OCI-LY7 (cell line): Measurements from ENCODE around the gene BAAT. TPM values are rescaled to one million over a fixed set of nuclear protein-coding genes. Genes with fewer than 3 reads are reported as not detected.
"Not testable (repeated sequence)": the region's sequence is repeated elsewhere in the genome, so short reads cannot be mapped to it uniquely, and the experiment has no call there.

Source experiments
- BruUV-seq: library from RNA; stranded (reverse); fragments of 400-500 nt; replicated peaks from 2 replicates; lab custom pipeline; 2021; lab: Mats Ljungman, UMichigan
- CTCF ChIA-PET: fragments of 300-600 bp; sonication (Branson Sonifier 250); formaldehyde crosslinking; loops from one replicate; lab custom pipeline; 2022; ENCODE audit warnings: antibody characterized with exemption; ENCODE audit not compliant: unreplicated experiment; lab: Charles Lee
- POLR2A ChIA-PET: fragments of 300-600 bp; sonication (Branson Sonifier 250); formaldehyde crosslinking; loops from one replicate; lab custom pipeline; 2022; ENCODE audit warnings: antibody characterized with exemption; lab: Charles Lee
- DNase-seq: peaks from one replicate; pipeline ENCODE4 v3.0.0-alpha.2; 2015; ENCODE audit warnings: low spot score
- H2AFZ ChIP-seq: fragments of 200-600 bp; sonication (generic), shearing (Covaris generic); 2 replicates; pipeline ENCODE4 v1.6.1; 2014; ENCODE audit warnings: mild to moderate bottlenecking, antibody characterized with exemption, low read length, moderate library complexity
- H3K27ac ChIP-seq: fragments of 200-600 bp; sonication (generic); 2 replicates; pipeline ENCODE4 v1.5.1; 2014; ENCODE audit warnings: mixed run types, low read depth, mild to moderate bottlenecking, moderate library complexity, low read length, inconsistent platforms; ENCODE audit not compliant: poor library complexity, severe bottlenecking
- H3K36me3 ChIP-seq: fragments of 200-600 bp; sonication (generic); 2 replicates; pipeline ENCODE4 v1.6.1; 2014; ENCODE audit warnings: mild to moderate bottlenecking, antibody characterized with exemption, low read length, moderate library complexity, mixed read lengths; ENCODE audit not compliant: insufficient read depth
- H3K4me1 ChIP-seq: fragments of 200-600 bp; sonication (generic); 2 replicates; pipeline ENCODE4 v1.5.1; 2014; ENCODE audit warnings: mild to moderate bottlenecking, low read length; ENCODE audit not compliant: insufficient read depth, poor library complexity, severe bottlenecking
- H3K4me2 ChIP-seq: fragments of 200-600 bp; sonication (generic); 2 replicates; pipeline ENCODE4 v1.6.1; 2014; ENCODE audit warnings: mild to moderate bottlenecking, low read length
- H3K4me3 ChIP-seq: fragments of 200-600 bp; sonication (generic); 2 replicates; pipeline ENCODE4 v1.5.1; 2014; ENCODE audit warnings: mild to moderate bottlenecking, low read depth, low read length; ENCODE audit not compliant: poor library complexity, severe bottlenecking
- H3K79me2 ChIP-seq: fragments of 200-600 bp; sonication (generic); 2 replicates; pipeline ENCODE4 v1.6.1; 2016; ENCODE audit warnings: low read depth, mild to moderate bottlenecking, low read length, moderate library complexity, mixed read lengths; ENCODE audit not compliant: insufficient read depth
- H3K9me2 ChIP-seq: fragments of 200-600 bp; sonication (generic); 2 replicates; pipeline ENCODE4 v1.6.1; 2016; ENCODE audit warnings: mild to moderate bottlenecking, low read length, mixed read lengths; ENCODE audit not compliant: insufficient read depth
- H3K9me3 ChIP-seq: fragments of 200-600 bp; sonication (generic); 2 replicates; pipeline ENCODE4 v1.6.1; 2014; ENCODE audit warnings: mild to moderate bottlenecking, mixed run types, low read length, mixed read lengths
- H4K20me1 ChIP-seq: fragments of 200-600 bp; sonication (generic); 2 replicates; pipeline ENCODE4 v1.6.1; 2014; ENCODE audit warnings: mild to moderate bottlenecking, antibody characterized with exemption, low read length, moderate library complexity, mixed read lengths; ENCODE audit not compliant: insufficient read depth
- CTCF ChIP-seq: fragments of 200-600 bp; sonication (generic); conservative IDR thresholded peaks from 2 replicates; pipeline ENCODE4 v1.5.1; 2014; ENCODE audit warnings: mild to moderate bottlenecking, antibody characterized with exemption, low read length, moderate library complexity, mixed read lengths
- EZH2phosphoT487 ChIP-seq: fragments of 200-600 bp; sonication (generic); IDR thresholded peaks from 2 replicates; pipeline ENCODE4 v1.6.1; 2018; ENCODE audit warnings: low read depth, borderline replicate concordance, mild to moderate bottlenecking, mixed run types, antibody characterized with exemption, low read length, moderate library complexity, mixed read lengths
- intact Hi-C: fragments of 100-400 bp; cut with micrococcal nuclease; formaldehyde crosslinking; loops from one replicate; pipeline ENCODE4 v1.10.0; 2022; ENCODE audit not compliant: unreplicated experiment
- total RNA-seq, 2 experiments: library from RNA; depleted of rRNA in 1 of 2; stranded (reverse); fragments of >200 nt in 1 of 2; shearing (Covaris generic) in 1 of 2; gene quantifications; 2 replicates each; pipeline ENCODE4 v1.2.3, GENCODE V29; 2014 to 2022

The BAAT gene
- total RNA-seq, 2 experiments from 2014 or later = 0.13 TPM; not detected in 1

GRCh38 chr9:101332362-101332761 lies 52.4 kb downstream of the BAAT start:
- no peaks in the 10 kb centered on the region for H3K9me3 ChIP-seq
- ChIA-PET POLR2A (no interaction called here), CTCF (no interaction called here)
- DNase-seq = no peak
- no peak overlapping the region for H3K27ac ChIP-seq
- no peak overlapping the region for H2AFZ ChIP-seq
- no peaks in the 10 kb centered on the region for H3K9me2 ChIP-seq
- no peak overlapping the region for H3K4me3 ChIP-seq
- BruUV-seq = no TSS peak
- TF ChIP-seq CTCF (no peak), EZH2phosphoT487 (no peak)
- H3K79me2 ChIP-seq = no peaks in the 10 kb centered on the region
- H3K36me3 ChIP-seq = no peaks in the 10 kb centered on the region
- H3K4me2 ChIP-seq = no peak overlapping the region
- no peaks in the 10 kb centered on the region for H4K20me1 ChIP-seq
- intact Hi-C loops = no loop called here
- no peaks in the 10 kb centered on the region for H3K4me1 ChIP-seq

DNA sequence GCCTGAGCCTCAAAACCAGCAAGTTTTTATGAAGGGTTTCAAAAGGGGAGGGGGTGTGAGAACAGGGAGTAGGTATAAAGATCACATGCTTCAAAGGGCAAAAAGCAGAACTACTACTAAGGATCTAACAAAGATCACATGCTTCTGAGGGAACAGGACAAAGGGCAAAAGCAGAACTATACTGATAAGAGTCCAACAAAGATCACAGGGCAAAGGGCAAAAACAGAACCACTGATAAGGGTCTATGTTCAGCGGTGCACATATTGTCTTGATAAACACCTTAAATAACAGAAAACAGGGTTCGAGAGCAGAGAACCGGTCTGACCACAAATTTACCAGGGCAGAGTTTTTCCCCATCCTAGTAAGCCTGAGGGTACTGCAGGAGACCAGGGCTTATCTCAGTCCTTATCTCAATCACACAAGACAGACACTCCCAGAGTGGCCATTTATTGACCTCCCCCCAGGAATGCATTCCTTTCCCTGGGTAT lies 57.3 kb downstream of the BAAT start:
- H3K9me3 ChIP-seq, POLR2A ChIA-PET, BruUV-seq, H3K79me2 ChIP-seq, H3K4me2 ChIP-seq, H3K4me3 ChIP-seq, DNase-seq, H3K4me1 ChIP-seq, intact Hi-C loops, CTCF ChIA-PET, H4K20me1 ChIP-seq, H3K27ac ChIP-seq, H2AFZ ChIP-seq, H3K36me3 ChIP-seq, H3K9me2 ChIP-seq: not testable (repeated sequence)

DNA sequence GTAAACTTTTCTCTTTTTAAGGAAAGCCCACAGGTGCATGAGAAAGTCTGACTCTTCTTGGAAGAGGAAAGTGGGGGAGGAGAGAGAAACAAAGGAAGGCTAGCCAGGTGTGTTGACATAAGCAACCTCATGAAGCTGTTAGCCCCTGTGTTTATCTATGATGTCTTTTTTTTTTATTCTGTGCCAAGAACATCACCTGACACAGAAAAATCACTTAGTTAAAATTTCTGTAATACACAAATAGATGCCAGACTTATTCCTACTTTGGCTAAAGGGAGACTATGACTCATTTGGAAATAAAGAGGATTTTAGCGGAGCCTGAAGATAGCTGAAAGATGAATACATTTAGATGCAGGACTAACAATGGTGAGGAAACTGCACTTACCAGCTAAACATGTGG lies 58.3 kb downstream of the BAAT start:
- Histone ChIP-seq H3K4me1 (no peaks in the 10 kb centered on the region), H3K79me2 (no peaks in the 10 kb centered on the region), H4K20me1 (no peaks in the 10 kb centered on the region), H3K9me2 (no peaks in the 10 kb centered on the region), H2AFZ (no peak overlapping the region), H3K36me3 (no peaks in the 10 kb centered on the region), H3K4me2 (no peak overlapping the region), H3K4me3 (no peak overlapping the region), H3K27ac (no peak overlapping the region), H3K9me3 (no peaks in the 10 kb centered on the region)
- BruUV-seq = no TSS peak
- POLR2A ChIA-PET = no interaction called here
- DNase-seq = no peak
- TF ChIP-seq CTCF = no peak
- TF ChIP-seq EZH2phosphoT487 = no peak
- intact Hi-C loops = no loop called here
- CTCF ChIA-PET = no interaction called here
